Retinal pigment epithelial cell (primary cell): ENCODE measurements around the gene CLSTN1.

Source experiments
- DNase-seq: peaks from one replicate; pipeline ENCODE4 v3.0.0-alpha.2; 2010; ENCODE audit warnings: low read depth
- H3K4me3 ChIP-seq: 2 replicates; pipeline ENCODE4 v1.5.1; 2011; ENCODE audit warnings: mild to moderate bottlenecking, low read length, control low read depth, moderate library complexity
- TF ChIP-seq, protein P1 (sequence below): conservative IDR thresholded peaks from 2 replicates; pipeline ENCODE4 v1.5.1; 2011; ENCODE audit warnings: low read depth, low read length, control low read depth, inconsistent platforms

The CLSTN1 gene

DNA sequence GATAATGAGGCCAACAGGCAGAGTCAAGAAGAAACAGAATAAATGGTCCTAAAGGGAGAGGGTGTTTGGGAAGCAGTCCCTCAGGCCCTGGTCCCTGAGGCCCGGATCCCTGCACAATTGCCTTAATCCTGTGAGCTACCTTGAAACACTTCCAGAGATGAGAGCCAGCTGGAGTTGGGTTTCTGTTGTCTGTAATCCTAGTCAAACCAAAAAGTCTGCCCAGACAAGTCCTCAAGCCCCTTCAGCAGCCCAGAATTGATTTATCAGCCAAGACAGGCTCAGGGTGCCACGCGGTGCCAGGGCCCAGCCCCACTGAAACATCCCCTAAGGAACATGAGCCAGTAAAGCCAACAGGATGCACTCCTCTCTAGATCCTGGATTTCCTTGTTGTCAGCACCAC lies 16.4 kb upstream of the CLSTN1 start:
- TF ChIP-seq, protein P1, sequence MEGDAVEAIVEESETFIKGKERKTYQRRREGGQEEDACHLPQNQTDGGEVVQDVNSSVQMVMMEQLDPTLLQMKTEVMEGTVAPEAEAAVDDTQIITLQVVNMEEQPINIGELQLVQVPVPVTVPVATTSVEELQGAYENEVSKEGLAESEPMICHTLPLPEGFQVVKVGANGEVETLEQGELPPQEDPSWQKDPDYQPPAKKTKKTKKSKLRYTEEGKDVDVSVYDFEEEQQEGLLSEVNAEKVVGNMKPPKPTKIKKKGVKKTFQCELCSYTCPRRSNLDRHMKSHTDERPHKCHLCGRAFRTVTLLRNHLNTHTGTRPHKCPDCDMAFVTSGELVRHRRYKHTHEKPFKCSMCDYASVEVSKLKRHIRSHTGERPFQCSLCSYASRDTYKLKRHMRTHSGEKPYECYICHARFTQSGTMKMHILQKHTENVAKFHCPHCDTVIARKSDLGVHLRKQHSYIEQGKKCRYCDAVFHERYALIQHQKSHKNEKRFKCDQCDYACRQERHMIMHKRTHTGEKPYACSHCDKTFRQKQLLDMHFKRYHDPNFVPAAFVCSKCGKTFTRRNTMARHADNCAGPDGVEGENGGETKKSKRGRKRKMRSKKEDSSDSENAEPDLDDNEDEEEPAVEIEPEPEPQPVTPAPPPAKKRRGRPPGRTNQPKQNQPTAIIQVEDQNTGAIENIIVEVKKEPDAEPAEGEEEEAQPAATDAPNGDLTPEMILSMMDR: no peak
- no peak overlapping the region for H3K4me3 ChIP-seq
- no peak for DNase-seq

DNA sequence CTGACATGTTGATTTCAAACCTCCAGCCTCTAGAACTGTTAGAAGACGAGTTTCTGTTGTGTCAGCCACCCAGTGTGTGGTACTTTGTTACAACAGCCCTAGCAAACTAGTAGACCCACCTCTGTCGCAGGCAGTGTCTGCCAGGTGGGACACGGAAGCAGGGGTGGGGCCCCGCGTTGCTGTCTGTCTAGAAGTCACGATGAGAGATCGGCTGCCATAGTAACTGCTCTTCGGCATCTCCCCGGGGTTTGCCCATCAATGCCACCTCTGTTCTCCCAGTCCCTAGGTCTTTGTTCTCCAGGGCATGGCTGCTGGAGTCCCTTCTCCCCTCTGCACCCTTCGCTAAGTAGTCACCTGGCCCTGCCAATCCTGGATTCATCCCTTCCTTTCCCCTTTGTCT lies 15.2 kb upstream of the CLSTN1 start:
- no peak for DNase-seq
- H3K4me3 ChIP-seq: no peak overlapping the region
- TF ChIP-seq, protein P1: no peak

DNA sequence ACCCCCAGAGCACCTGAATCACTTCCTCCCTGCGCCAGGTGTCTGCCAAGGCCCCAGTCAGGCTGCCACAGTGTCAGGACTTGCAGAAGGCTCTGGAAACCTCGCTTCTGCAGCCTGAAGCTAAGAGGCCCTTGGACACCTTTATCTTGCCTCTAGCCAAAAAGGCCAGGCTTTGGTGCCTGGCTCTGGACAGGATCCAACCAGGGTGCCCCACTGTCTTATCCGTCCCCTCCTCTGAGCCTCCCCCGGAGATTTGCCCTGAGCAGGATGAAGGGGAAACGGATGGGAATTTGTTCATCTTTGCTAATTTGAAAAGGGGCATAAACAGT lies 12.8 kb upstream of the CLSTN1 start:
- no peak for DNase-seq
- no peak overlapping the region for H3K4me3 ChIP-seq
- TF ChIP-seq, protein P1: no peak

DNA sequence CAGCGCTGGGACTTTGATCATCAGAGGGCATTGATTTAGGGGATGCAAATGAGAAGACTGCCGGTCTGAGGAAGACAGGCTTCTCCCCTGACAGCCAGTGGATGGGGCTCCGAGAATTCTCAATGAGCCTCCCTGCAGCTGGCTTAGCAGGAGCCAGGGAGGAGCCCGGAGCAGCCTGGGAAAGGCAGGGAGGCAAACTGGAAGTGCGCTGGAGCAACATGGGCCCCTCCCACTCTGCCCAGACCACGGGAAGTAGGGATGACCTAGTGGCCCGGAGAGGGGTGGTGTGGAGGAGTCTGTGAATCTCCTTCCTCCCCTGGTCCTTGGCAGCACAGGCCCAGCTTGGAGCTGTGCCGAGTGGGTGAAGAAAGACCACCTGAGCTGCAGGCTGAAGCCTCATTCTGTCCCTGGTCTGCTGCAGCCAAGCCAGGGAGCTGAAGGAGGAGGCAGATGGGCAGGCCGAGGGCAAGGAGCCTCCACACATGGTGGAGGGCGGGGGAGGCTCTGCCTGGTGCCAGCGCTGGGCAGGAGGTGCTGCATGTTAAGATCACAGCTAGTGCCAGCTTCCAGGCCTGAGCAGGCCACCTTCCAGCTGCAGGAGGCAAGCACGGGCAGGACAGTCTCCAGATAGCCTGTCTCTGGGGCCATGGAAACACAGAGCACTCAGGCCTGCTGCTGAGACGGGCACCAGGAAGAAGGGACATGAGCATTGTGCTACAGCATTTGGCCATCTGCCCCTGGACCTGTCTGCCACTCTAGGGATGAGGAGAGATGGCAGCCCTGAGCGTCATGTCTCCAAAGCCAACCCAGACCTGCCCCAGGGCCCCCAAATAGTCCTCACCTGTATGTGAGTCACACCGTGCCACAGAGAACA lies 12.2 kb upstream of the CLSTN1 start:
- no peak for DNase-seq
- no peak overlapping the region for H3K4me3 ChIP-seq
- TF ChIP-seq, protein P1: no peak

DNA sequence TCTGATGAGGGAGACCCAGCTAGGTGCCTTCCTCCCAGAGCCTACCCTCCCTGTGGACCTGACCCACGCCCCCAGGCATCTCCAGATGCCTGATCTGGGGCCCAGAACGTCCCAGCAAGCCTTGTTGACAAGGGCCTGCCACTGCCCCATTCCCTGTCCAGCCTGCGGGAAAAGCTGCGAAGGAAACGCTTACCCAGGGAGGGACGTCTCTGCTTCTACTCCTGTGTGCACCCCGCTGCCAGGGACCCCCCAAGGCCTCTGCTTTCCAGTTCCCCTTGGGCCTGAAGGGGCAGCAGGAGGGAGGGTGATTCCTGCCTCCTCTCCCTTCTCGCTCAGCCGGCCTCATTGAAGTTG lies 11.6 kb upstream of the CLSTN1 start:
- no peak overlapping the region for H3K4me3 ChIP-seq
- no peak for DNase-seq
- TF ChIP-seq, protein P1: no peak

DNA sequence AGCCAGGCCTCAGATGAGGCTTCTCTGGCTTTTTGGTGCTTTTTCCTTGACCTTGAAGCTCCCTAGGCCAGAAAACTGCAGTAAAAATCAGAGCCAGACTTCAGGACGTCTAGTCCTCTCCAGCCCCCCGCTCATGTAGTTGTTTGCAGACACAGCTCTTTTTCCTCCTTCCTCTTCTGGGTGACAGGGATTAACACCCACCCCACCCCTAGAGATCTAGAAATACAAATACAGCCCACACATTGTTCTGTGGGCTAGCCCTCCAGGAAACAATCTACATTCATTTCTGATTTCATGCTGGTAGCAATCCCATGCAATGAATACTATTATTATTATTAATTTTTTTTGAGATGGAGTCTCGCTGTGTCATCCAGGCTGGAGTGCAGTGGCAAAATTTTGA lies 9.9 kb upstream of the CLSTN1 start:
- no peak for DNase-seq
- no peak overlapping the region for H3K4me3 ChIP-seq
- TF ChIP-seq, protein P1: no peak

DNA sequence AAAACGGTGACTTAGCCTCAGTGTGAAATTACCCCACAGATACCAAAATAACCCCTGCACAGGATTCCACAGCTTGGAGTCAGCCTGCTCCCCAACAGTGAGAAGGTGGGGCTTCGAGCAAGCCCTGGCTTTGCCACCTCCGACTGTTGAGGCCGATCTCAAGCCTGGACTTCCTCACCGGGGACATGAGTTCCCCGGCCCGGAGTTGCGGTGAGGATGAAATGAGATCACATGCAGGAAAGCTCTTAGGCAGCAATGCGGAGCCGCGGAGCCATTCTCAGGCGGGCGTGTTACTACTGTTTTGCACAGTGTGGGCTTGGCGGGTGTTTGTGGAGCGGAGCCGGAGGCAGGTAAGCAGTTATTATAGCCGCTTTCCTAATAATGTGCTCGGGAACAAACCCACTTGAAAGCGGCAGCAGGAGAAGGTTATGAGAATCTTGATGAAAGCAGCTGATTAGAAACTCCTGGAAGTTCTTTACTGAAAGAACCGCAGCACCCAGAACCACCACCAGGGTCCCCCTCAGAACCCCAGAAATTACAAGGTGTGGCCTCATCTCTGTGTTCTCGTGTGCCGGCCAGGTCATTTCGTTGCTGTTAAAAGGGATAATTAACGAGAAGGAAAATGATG lies 3.9 kb upstream of the CLSTN1 start:
- DNase-seq: no peak
- TF ChIP-seq, protein P1: peak; percentile 53

More for the DNA sequence above, 3.9 kb upstream of the CLSTN1 start:
- no peak overlapping the region for H3K4me3 ChIP-seq
